Transverse colon (tissue), 4 donors: ENCODE measurements around the gene LAMP5. TPM values are rescaled to one million over a fixed set of nuclear protein-coding genes. Genes with fewer than 3 reads are reported as not detected.

Experiments
- DNase-seq: peaks from one replicate; pipeline ENCODE4 v3.0.0-alpha.2; 2019
- H3K27ac ChIP-seq, 4 donors: fragments of 200-600 bp; sonication (generic); 2 replicates each; pipeline ENCODE4 v1.5.1; 2016 to 2018; ENCODE audit warnings: inconsistent platforms in 4 of 4
- H3K27me3 ChIP-seq: fragments of 200-600 bp; sonication (generic); 2 replicates; pipeline ENCODE4 v1.5.1; 2017; ENCODE audit warnings: inconsistent platforms
- H3K36me3 ChIP-seq, 4 donors: fragments of 200-600 bp; sonication (generic); 2 replicates each; pipeline ENCODE4 v1.5.1; 2017 to 2019; ENCODE audit warnings: inconsistent platforms in 4 of 4
- H3K4me1 ChIP-seq, 4 donors: fragments of 200-600 bp; sonication (generic); 2 replicates each; pipeline ENCODE4 v1.5.1; 2017 to 2020; ENCODE audit warnings: inconsistent platforms in 4 of 4
- H3K4me3 ChIP-seq, 4 donors: fragments of 200-600 bp; sonication (generic); 1 replicate in 1 of 4; 2 replicates in 3 of 4; pipeline versions ENCODE4 v1.5.1 to v1.6.1; 2017 to 2019; ENCODE audit warnings: inconsistent platforms in 4 of 4
- H3K9me3 ChIP-seq, 2 donors: fragments of 200-600 bp; sonication (generic); 2 replicates each; pipeline ENCODE4 v1.5.1; 2017 to 2019; ENCODE audit warnings: inconsistent platforms in 2 of 2
- EP300 ChIP-seq: sonication (generic); formaldehyde crosslinking; IDR thresholded peaks from one replicate; pipeline ENCODE4 v1.6.1; 2017; ENCODE audit warnings: antibody characterized with exemption, low read depth
- POLR2A ChIP-seq: fragments of 450-650 bp; IDR thresholded peaks from one replicate; pipeline ENCODE4 v1.6.1; 2016; ENCODE audit warnings: antibody characterized with exemption, mild to moderate bottlenecking, moderate library complexity
- POLR2AphosphoS5 ChIP-seq, 3 donors: sonication (generic); formaldehyde crosslinking; IDR thresholded peaks; one replicate each; pipeline ENCODE4 v1.6.1; 2016; ENCODE audit warnings: antibody characterized with exemption in 3 of 3
- WGBS, 2 donors: methylation state at CpG; one replicate each; pipeline ENCODE4 v1.1.5; 2018; ENCODE audit warnings: low coverage in 1 of 2; 5-methylcytosine and 5-hydroxymethylcytosine counted together
- in situ Hi-C, 4 donors: fragments of 200-750 bp; cut with MboI; loops; one replicate each; pipeline versions ENCODE4 v1.15.0 to v1.15.1; 2017; ENCODE audit warnings: low sequenced_read_pairs in 3 of 4, low pct_ligation_motif_present in 1 of 4, low pct_unique_long_range_greater_than_20kb in 1 of 4
- intact Hi-C: fragments of 100-400 bp; cut with DNase I; formaldehyde crosslinking; loops from one replicate; pipeline ENCODE4 v1.15.1; 2023; ENCODE audit warnings: low total_unique reads
- total RNA-seq, 4 donors: library from RNA; depleted of rRNA; stranded (reverse); fragments of >200 nt; gene quantifications; one replicate each; pipeline ENCODE4 v1.1.0, GENCODE V29; 2016
- TF ChIP-seq, protein P1 (sequence below), 5 experiments: fragments of 200-600 bp in 3 of 5; fragments of 450-650 bp in 2 of 5; sonication (generic) in 3 of 5; IDR thresholded peaks; 1 replicate in 2 of 5; 2 replicates in 3 of 5; pipeline ENCODE4 v1.5.1; 2016 to 2017; ENCODE audit warnings: antibody characterized with exemption in 5 of 5, inconsistent platforms in 3 of 5, mild to moderate bottlenecking in 2 of 5, moderate library complexity in 1 of 5

LAMP5 gene
- total RNA-seq, 4 donors from 2014 or later, result 0.32 TPM; not detected in 3

DNA sequence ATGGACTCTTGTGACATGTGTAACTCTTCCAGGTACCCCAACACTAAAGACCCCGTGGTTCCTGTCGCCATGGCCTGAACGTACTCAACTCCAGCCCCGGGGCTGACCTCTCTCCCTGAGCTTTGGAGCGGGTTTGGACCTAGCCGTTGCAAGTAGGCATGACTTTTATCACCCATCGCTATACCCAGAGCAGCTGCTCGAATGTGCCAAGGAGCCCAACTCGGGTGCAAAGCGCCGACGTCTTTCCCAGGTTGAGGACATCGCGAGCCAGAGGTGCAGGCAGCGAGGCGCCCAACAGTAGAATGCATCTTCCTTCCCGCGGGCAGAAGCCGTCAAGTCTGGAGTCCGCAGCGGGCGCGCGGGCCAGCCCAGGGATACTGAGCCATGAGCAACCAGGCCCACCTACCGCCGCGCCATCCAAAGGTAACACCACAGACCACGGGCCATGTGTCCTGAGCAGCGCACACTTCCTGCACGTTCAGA lies 5.7 kb upstream of the LAMP5 start:
- peaks cover 92% of the 10 kb centered on the region for H3K27me3 ChIP-seq
- WGBS, 2 donors, result 20% methylated on average over 25 of the region's 30 CpGs; no CpG with 5 or more reads in 1 of the 2 donors
- in situ Hi-C loops (loop anchor here in 1 of 4 donors (10.0 kb wide), 1 partner anchor 64 kb away; no protein-coding TSS in a partner anchor), intact Hi-C loops (no loop called here)
- no peak overlapping the region for H3K4me3 ChIP-seq
- no peaks in the 10 kb centered on the region for H3K36me3 ChIP-seq
- TF ChIP-seq POLR2A (no peak), POLR2AphosphoS5 (IDR thresholded peaks at IDR 0.05) (no peak), EP300 (no peak)
- TF ChIP-seq, protein P1, sequence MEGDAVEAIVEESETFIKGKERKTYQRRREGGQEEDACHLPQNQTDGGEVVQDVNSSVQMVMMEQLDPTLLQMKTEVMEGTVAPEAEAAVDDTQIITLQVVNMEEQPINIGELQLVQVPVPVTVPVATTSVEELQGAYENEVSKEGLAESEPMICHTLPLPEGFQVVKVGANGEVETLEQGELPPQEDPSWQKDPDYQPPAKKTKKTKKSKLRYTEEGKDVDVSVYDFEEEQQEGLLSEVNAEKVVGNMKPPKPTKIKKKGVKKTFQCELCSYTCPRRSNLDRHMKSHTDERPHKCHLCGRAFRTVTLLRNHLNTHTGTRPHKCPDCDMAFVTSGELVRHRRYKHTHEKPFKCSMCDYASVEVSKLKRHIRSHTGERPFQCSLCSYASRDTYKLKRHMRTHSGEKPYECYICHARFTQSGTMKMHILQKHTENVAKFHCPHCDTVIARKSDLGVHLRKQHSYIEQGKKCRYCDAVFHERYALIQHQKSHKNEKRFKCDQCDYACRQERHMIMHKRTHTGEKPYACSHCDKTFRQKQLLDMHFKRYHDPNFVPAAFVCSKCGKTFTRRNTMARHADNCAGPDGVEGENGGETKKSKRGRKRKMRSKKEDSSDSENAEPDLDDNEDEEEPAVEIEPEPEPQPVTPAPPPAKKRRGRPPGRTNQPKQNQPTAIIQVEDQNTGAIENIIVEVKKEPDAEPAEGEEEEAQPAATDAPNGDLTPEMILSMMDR (IDR thresholded peaks at IDR 0.05), result no peak
- peaks cover 0 to 5% (median 0%) of the 10 kb centered on the region in 4 donors for H3K4me1 ChIP-seq
- no peak overlapping the region for H3K27ac ChIP-seq
- DNase-seq, result no peak
- H3K9me3 ChIP-seq, result no peaks in the 10 kb centered on the region

DNA sequence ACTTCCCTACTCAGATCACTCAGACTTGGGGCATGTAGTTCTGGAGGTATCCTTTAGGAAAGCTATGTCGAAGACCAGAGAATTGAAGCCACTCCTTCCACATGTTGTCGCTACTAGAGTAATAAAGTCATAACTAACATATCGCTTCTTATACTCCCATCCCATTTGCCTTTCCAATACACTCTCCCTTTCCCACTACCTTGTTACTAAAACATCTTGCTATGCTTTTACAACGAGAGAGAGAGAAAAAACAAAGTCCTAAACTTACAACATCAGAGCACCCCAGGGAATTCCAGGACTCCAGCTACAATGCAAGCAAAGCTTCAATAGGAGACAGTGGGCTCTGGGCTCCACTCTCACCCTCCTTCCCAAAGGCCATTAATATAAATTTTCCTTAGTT lies 5.1 kb upstream of the LAMP5 start:
- DNase-seq, result no peak
- 30 to 32% methylated on average over 4 of the region's 4 CpGs for WGBS, 2 donors
- Histone ChIP-seq H3K9me3 (no peaks in the 10 kb centered on the region), H3K27me3 (peaks cover 97% of the 10 kb centered on the region), H3K4me3 (no peak overlapping the region), H3K4me1 (peaks cover 0 to 5% (median 0%) of the 10 kb centered on the region in 4 donors), H3K36me3 (no peaks in the 10 kb centered on the region), H3K27ac (no peak overlapping the region)
- intact Hi-C loops (no loop called here), in situ Hi-C loops (loop anchor here in 1 of 4 donors (10.0 kb wide), 1 partner anchor 64 kb away; no protein-coding TSS in a partner anchor)
- no peak for TF ChIP-seq EP300
- TF ChIP-seq, protein P1 (IDR thresholded peaks at IDR 0.05), result no peak
- TF ChIP-seq POLR2A, result no peak
- TF ChIP-seq POLR2AphosphoS5 (IDR thresholded peaks at IDR 0.05), result no peak

GRCh38 chr20:9510911-9511310 lies 3.5 kb upstream of the LAMP5 start:
- H3K9me3 ChIP-seq, result no peaks in the 10 kb centered on the region
- intact Hi-C loops (no loop called here), in situ Hi-C loops (no loop called here)
- WGBS, 2 donors, result 50 to 75% methylated on average over 5 of the region's 5 CpGs
- peaks cover 100% of the 10 kb centered on the region for H3K27me3 ChIP-seq
- peaks cover 0 to 14% (median 4%) of the 10 kb centered on the region in 4 donors for H3K4me1 ChIP-seq
- H3K36me3 ChIP-seq, result no peaks in the 10 kb centered on the region
- H3K27ac ChIP-seq, result no peak overlapping the region
- TF ChIP-seq, protein P1 (IDR thresholded peaks at IDR 0.05), result no peak
- H3K4me3 ChIP-seq, result no peak overlapping the region
- DNase-seq, result no peak

GRCh38 chr20:9514072-9514460 lies 324 bp upstream of the LAMP5 start:
- Histone ChIP-seq H3K27me3 (peaks cover 100% of the 10 kb centered on the region), H3K9me3 (no peaks in the 10 kb centered on the region), H3K4me3 (no peak overlapping the region), H3K27ac (no peak overlapping the region), H3K36me3 (no peaks in the 10 kb centered on the region), H3K4me1 (peaks cover 0 to 18% (median 5%) of the 10 kb centered on the region in 4 donors)
- DNase-seq, result no peak
- TF ChIP-seq EP300 (no peak), POLR2A (no peak), POLR2AphosphoS5 (IDR thresholded peaks at IDR 0.05) (no peak)
- TF ChIP-seq, protein P1 (IDR thresholded peaks at IDR 0.05), result no peak
- 0 to 11% methylated on average over 4 to 9 of the region's 9 CpGs for WGBS, 2 donors
- intact Hi-C loops, result no loop called here
- in situ Hi-C loops, result no loop called here
